IPS DF 6.9 (cell line): ENCODE measurements around the gene AK8.

Source experiments
- DNase-seq: peaks from one replicate; pipeline ENCODE4 v3.0.0-alpha.2; 2013; ENCODE audit warnings: low read depth, low spot score
- H3K27ac ChIP-seq: one replicate; pipeline ENCODE4 v1.5.1; 2013; ENCODE audit warnings: low read length, control low read depth
- H3K27me3 ChIP-seq: 2 replicates; pipeline ENCODE4 v1.6.1; 2013; ENCODE audit warnings: mild to moderate bottlenecking, low read length; ENCODE audit not compliant: control insufficient read depth, insufficient read depth
- H3K36me3 ChIP-seq: 2 replicates; pipeline ENCODE4 v1.6.1; 2013; ENCODE audit warnings: low read length; ENCODE audit not compliant: control insufficient read depth, insufficient read depth
- H3K4me1 ChIP-seq: 2 replicates; pipeline ENCODE4 v1.6.1; 2013; ENCODE audit warnings: low read length; ENCODE audit not compliant: control insufficient read depth, insufficient read depth
- H3K4me3 ChIP-seq: 2 replicates; pipeline ENCODE4 v1.5.1; 2013; ENCODE audit warnings: mild to moderate bottlenecking, low read length
- H3K9me3 ChIP-seq: 2 replicates; pipeline ENCODE4 v1.6.1; 2013; ENCODE audit warnings: low read length, inconsistent platforms; ENCODE audit not compliant: control insufficient read depth, insufficient read depth
- WGBS: extraction: QIAGEN DNeasy Blood & Tissue Kit; methylation state at CpG from one replicate; pipeline ENCODE4 v1.1.7; 2013; ENCODE audit warnings: mixed read lengths, missing lambda C conversion rate; ENCODE audit not compliant: insufficient read length, insufficient coverage; 5-methylcytosine and 5-hydroxymethylcytosine counted together

The AK8 gene

DNA sequence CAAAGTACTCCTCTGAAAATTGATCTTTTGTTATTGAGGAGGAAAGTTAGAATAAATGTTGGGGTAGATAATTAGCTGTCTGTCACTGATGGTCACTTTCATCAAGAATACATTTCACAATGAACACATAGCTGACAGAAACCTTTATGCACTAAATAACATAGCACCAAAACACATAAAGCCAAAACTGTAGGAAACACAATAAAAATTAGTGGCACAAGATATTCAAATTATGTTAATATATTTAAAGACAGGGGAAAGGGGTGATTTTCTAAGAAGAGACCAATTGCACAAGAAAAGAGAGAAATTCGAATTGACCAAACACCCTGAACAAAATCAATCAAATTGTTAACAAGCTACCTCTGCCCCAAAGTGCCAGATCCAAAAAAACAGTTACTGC lies 89.7 kb downstream of the AK8 start:
- WGBS = no CpG with 5 or more reads among the region's 1 CpG
- Histone ChIP-seq H3K4me1 (no peaks in the 10 kb centered on the region), H3K27ac (no peak overlapping the region), H3K4me3 (no peak overlapping the region), H3K27me3 (peaks cover 6% of the 10 kb centered on the region; the same call in 1 of the 2 replicates), H3K9me3 (no peaks in the 10 kb centered on the region), H3K36me3 (no peaks in the 10 kb centered on the region)
- no peak for DNase-seq

DNA sequence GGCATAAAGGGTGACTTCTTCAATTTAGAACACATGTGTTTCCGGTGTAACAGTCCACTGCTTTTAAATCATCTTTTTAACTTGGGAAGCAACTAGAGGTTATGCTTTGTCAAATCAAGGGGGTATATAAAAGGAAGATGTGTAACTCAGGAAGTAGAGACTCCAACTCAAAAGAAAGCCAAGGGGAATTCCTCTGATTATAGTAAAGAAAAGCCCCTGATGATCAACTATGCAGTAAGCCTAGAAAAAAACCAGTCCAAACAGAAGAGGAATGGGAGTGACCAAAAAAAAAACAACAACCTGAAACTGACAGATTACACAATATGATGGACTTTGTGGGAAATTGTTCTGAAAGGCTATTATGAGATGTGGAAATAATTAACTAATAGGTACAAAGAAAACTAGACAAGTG lies 90.3 kb downstream of the AK8 start:
- Histone ChIP-seq H3K9me3 (no peaks in the 10 kb centered on the region), H3K4me3 (no peak overlapping the region), H3K36me3 (no peaks in the 10 kb centered on the region), H3K27me3 (peaks cover 1% of the 10 kb centered on the region; the same call in 1 of the 2 replicates), H3K4me1 (no peaks in the 10 kb centered on the region), H3K27ac (no peak overlapping the region)
- no peak for DNase-seq
- WGBS = no CpG with 5 or more reads among the region's 1 CpG

DNA sequence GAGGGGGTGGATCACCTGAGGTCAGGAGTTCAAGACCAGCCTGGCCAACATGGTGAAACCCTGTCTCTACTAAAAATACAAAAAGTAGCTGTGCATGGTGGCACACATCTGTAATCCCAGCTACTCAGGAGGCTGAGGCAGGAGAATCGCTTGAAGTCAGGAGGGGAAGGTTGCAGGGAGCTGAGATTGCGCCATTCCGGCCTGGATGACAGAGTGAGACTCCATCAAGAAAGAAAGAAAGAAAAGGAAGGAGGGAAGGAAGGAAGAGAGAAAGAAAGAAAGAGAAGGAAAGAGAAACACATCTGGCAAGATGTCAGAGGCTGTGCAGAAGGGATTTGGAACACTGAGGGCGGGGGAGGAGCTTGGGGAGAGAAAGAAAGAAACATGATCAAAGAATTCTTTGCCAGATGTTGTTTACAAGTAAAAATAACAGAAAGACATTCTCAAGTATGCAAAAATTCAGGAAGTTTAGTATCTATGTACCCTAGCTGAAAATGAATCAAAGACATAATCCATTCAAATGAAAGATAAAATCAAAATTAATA lies 93.7 kb downstream of the AK8 start:
- DNase-seq = no peak
- H3K27me3 ChIP-seq = no peaks in the 10 kb centered on the region
- no peak overlapping the region for H3K4me3 ChIP-seq
- no peak overlapping the region for H3K27ac ChIP-seq
- no peaks in the 10 kb centered on the region for H3K9me3 ChIP-seq
- no peaks in the 10 kb centered on the region for H3K36me3 ChIP-seq
- no peaks in the 10 kb centered on the region for H3K4me1 ChIP-seq
- no CpG with 5 or more reads among the region's 4 CpGs for WGBS

DNA sequence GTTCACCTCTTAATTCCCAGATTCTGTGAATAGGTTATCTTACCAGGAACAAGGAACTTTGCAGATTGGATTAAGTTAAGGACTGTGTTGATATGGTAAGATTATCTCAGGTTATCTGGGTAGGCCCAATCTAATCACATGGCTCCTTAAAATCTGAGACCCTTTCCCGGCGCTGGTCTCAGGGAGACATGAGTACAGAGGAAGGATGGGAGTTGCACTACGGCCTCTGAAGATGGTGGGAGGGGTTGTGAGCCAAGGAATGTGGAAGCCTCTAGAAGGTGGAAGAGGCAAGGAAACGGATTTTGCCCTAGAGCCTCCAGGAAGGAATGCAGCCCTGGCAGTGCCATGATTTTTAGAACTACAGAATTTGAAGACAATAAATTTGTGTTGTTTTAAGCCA lies 95.1 kb downstream of the AK8 start:
- no peak overlapping the region for H3K27ac ChIP-seq
- H3K4me3 ChIP-seq = no peak overlapping the region
- H3K36me3 ChIP-seq = no peaks in the 10 kb centered on the region
- no peaks in the 10 kb centered on the region for H3K27me3 ChIP-seq
- no peak for DNase-seq
- H3K4me1 ChIP-seq = no peaks in the 10 kb centered on the region
- no CpG with 5 or more reads among the region's 4 CpGs for WGBS
- no peaks in the 10 kb centered on the region for H3K9me3 ChIP-seq

DNA sequence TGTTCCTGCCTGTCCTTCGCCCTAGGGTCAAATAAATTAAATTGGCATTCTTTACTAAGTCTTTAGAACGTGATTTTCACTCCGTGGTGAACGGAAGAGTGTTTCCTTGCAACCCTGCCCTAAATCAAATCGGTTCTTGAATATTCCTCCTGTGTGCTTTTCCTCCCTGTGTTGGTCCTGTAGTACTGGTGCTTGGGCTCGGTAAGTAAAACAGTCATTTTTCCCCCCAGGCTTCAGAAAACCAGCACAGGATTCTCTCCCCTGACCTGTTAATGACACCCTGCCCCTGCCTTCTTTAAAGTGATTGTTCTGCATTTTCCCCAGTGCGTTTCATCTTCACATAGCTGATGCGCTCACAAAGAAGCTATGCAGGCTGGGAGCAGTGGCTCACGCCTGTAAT lies 96.0 kb downstream of the AK8 start:
- H3K9me3 ChIP-seq = no peaks in the 10 kb centered on the region
- no peak overlapping the region for H3K27ac ChIP-seq
- no peaks in the 10 kb centered on the region for H3K27me3 ChIP-seq
- H3K4me1 ChIP-seq = no peaks in the 10 kb centered on the region
- no peaks in the 10 kb centered on the region for H3K36me3 ChIP-seq
- WGBS = no CpG with 5 or more reads among the region's 9 CpGs
- H3K4me3 ChIP-seq = no peak overlapping the region
- DNase-seq = no peak

DNA sequence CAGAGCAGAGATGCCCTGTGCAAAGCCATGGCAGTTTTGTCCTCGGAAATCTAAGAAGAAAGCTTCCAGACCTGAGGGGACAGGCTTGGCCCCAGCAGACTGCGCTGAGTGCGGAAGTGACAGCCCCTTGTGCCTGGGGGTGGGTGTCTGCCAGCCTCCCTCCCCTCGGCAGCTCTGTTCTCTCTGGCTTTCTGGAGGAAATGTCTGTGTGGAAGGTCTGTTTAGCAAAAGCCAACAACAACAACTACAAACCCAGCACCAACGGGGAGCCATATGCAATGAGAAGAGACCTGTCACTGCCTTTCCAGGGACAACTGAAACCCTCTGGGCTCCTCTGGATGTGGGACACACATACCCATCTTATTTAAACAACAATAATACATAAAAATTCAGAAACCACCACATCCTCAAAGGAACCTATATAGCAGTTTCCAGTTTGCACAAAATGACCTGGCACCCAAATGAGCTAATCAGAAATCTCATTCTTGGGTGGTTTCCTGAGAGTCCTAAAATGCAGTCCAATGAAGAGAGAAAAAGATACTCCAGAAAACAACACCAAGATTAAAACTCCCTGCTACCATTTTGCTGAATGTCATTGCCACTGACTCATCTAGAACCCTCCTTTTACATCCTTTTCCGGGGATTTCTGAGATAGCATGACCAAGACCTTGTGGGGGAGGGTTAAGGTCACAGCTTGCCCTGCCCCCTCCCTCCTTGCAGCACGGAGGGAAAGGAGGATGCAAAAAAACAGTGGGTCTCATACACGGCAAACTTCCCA lies 97.7 kb downstream of the AK8 start:
- Histone ChIP-seq H3K9me3 (no peaks in the 10 kb centered on the region), H3K27me3 (no peaks in the 10 kb centered on the region), H3K36me3 (no peaks in the 10 kb centered on the region), H3K4me3 (no peak overlapping the region), H3K4me1 (no peaks in the 10 kb centered on the region), H3K27ac (no peak overlapping the region)
- DNase-seq = no peak
- no CpG with 5 or more reads among the region's 8 CpGs for WGBS

DNA sequence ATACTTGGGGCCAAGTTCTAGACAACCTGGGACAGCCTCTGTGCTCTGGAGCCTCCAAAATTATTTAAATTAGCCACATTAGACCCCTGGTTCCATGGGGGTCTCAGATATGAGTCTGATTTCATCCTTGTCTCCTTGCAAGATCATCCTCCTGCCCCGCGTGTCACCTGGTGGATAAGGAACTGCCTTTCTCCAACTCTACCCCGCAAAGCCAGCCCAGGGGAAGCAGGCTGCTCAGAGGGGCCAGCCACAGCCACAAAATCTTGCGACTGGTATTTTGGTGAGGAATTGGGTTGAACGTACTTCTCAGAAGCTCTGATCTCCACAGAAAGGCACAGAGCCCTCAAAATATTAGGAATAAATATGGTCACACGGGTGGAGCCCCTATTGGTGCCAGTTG lies 101.2 kb downstream of the AK8 start:
- no peaks in the 10 kb centered on the region for H3K36me3 ChIP-seq
- no peaks in the 10 kb centered on the region for H3K9me3 ChIP-seq
- DNase-seq = no peak
- no CpG with 5 or more reads among the region's 6 CpGs for WGBS
- no peaks in the 10 kb centered on the region for H3K27me3 ChIP-seq
- no peak overlapping the region for H3K4me3 ChIP-seq
- no peaks in the 10 kb centered on the region for H3K4me1 ChIP-seq
- H3K27ac ChIP-seq = no peak overlapping the region

DNA sequence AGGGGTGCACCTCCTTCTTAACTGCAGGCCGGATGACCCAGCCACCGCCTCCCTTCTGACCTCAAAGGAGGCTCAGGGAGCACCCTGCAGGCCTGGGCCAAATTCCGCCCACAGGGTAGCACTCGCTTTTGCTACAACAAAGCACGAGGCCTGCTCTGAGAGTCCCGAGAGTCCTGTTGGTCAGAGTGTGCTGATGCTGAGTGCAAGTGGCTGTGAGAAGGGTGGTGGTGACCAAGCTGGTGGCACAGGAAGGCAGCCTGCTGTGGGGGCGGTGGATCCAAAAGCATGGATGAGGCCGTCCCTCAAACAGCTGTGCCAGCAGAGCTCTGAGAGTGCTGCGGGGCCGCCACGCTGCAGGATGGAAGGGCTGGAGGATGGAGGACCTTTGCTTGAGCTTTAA lies 101.8 kb downstream of the AK8 start:
- no peak overlapping the region for H3K4me3 ChIP-seq
- H3K27me3 ChIP-seq = no peaks in the 10 kb centered on the region
- no peaks in the 10 kb centered on the region for H3K9me3 ChIP-seq
- no peak for DNase-seq
- no peaks in the 10 kb centered on the region for H3K4me1 ChIP-seq
- WGBS = no CpG with 5 or more reads among the region's 11 CpGs
- H3K36me3 ChIP-seq = no peaks in the 10 kb centered on the region
- no peak overlapping the region for H3K27ac ChIP-seq

DNA sequence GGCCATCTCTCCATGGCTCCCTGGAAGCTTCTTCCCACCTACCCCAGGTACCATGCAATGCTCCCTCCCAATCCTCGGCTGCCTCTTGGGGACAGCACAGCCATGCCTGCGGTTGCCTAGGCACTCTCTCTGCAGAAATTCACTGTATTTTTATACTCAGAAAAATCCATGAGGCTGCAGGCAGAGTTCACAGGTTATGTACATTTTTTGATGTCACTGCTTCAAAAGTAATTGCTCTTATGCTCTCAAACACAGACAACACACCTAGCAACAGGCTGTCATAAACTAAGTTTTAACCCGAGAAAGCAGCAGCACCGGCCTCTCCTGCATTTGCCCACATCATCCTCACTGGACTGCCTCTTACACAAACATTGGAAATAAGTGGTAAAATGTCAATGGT lies 102.4 kb downstream of the AK8 start:
- Histone ChIP-seq H3K4me3 (no peak overlapping the region), H3K27me3 (no peaks in the 10 kb centered on the region), H3K9me3 (no peaks in the 10 kb centered on the region), H3K36me3 (no peaks in the 10 kb centered on the region), H3K4me1 (peaks cover under 1% of the 10 kb centered on the region; the same call in 1 of the 2 replicates), H3K27ac (no peak overlapping the region)
- no peak for DNase-seq
- WGBS = no CpG with 5 or more reads among the region's 4 CpGs

DNA sequence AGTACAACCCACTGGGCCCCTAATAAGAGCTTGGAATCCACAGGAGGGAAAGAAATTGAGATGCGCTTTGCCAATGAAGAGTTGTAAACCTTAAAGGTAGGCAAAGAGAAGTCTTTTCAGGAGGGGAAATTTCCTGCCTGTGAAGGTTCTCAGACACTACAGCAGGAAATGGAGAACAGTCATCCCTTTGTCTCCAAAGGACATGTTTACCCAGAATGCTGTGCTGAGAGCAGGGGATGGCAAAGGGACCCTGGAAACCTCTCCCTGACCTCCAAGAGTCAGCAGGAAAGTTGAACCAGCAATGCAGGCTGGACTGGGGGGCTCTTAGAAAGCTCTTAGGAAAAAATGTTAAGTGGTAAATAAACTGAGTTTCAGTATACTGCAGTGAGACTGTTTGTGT lies 103.2 kb downstream of the AK8 start:
- Histone ChIP-seq H3K4me1 (peaks cover 3% of the 10 kb centered on the region; the same call in 1 of the 2 replicates), H3K27me3 (no peaks in the 10 kb centered on the region), H3K4me3 (no peak overlapping the region), H3K9me3 (no peaks in the 10 kb centered on the region), H3K27ac (no peak overlapping the region), H3K36me3 (no peaks in the 10 kb centered on the region)
- no peak for DNase-seq
- no CpG with 5 or more reads among the region's 1 CpG for WGBS
